Measurements from ENCODE around the gene CYB5R4. TPM values are rescaled to one million over a fixed set of nuclear protein-coding genes. Genes with fewer than 3 reads are reported as not detected.
"Not testable (repeated sequence)": the region's sequence is repeated elsewhere in the genome, so short reads cannot be mapped to it uniquely, and the experiment has no call there.

Gene CYB5R4
- total RNA-seq, 1 experiment from 2014 or later, result 24.8 TPM

- DNase-seq (ENCODE audit: low read depth), result no peak
- in situ Hi-C loops (cut with HindIII; ENCODE audit: low pct_unique_long_range_greater_than_20kb, low sequenced_read_pairs), result no loop called here
Measured at GRCh38 chr6:83893024-83893423, 33.5 kb downstream of the CYB5R4 start.

GRCh38 chr6:83897094-83897493 lies 37.6 kb downstream of the CYB5R4 start:
- DNase-seq (ENCODE audit: low read depth); in situ Hi-C loops (cut with HindIII; ENCODE audit: low pct_unique_long_range_greater_than_20kb, low sequenced_read_pairs): not testable (repeated sequence)

GRCh38 chr6:83901624-83902023 lies 42.1 kb downstream of the CYB5R4 start:
- in situ Hi-C loops (cut with HindIII; ENCODE audit: low pct_unique_long_range_greater_than_20kb, low sequenced_read_pairs), result no loop called here
- DNase-seq (ENCODE audit: low read depth), result no peak

GRCh38 chr6:83904395-83904794 lies 44.9 kb downstream of the CYB5R4 start:
- in situ Hi-C loops (cut with HindIII; ENCODE audit: low pct_unique_long_range_greater_than_20kb, low sequenced_read_pairs), result no loop called here
- DNase-seq (ENCODE audit: low read depth), result no peak

- DNase-seq (ENCODE audit: low read depth), result no peak
- in situ Hi-C loops (cut with HindIII; ENCODE audit: low pct_unique_long_range_greater_than_20kb, low sequenced_read_pairs), result no loop called here
Measured at GRCh38 chr6:83905648-83906047, 46.2 kb downstream of the CYB5R4 start.

GRCh38 chr6:83907623-83908390 lies 48.3 kb downstream of the CYB5R4 start:
- DNase-seq (ENCODE audit: low read depth); in situ Hi-C loops (cut with HindIII; ENCODE audit: low pct_unique_long_range_greater_than_20kb, low sequenced_read_pairs): not testable (repeated sequence)

- no peak for DNase-seq (ENCODE audit: low read depth)
- in situ Hi-C loops (cut with HindIII; ENCODE audit: low pct_unique_long_range_greater_than_20kb, low sequenced_read_pairs), result no loop called here
Measured at GRCh38 chr6:83908813-83909212, 49.3 kb downstream of the CYB5R4 start.

- in situ Hi-C loops (cut with HindIII; ENCODE audit: low pct_unique_long_range_greater_than_20kb, low sequenced_read_pairs), result no loop called here
- DNase-seq (ENCODE audit: low read depth), result no peak
Measured at GRCh38 chr6:83911278-83911677, 51.8 kb downstream of the CYB5R4 start.

GRCh38 chr6:83914953-83915352 lies 55.5 kb downstream of the CYB5R4 start:
- in situ Hi-C loops (cut with HindIII; ENCODE audit: low pct_unique_long_range_greater_than_20kb, low sequenced_read_pairs), result no loop called here
- DNase-seq (ENCODE audit: low read depth), result no peak

- in situ Hi-C loops (cut with HindIII; ENCODE audit: low pct_unique_long_range_greater_than_20kb, low sequenced_read_pairs), result no loop called here
- no peak for DNase-seq (ENCODE audit: low read depth)
Measured at GRCh38 chr6:83917001-83917400, 57.5 kb downstream of the CYB5R4 start.

- no peak for DNase-seq (ENCODE audit: low read depth)
- in situ Hi-C loops (cut with HindIII; ENCODE audit: low pct_unique_long_range_greater_than_20kb, low sequenced_read_pairs), result no loop called here
Measured at GRCh38 chr6:83920017-83920416, 60.5 kb downstream of the CYB5R4 start.

- in situ Hi-C loops (cut with HindIII; ENCODE audit: low pct_unique_long_range_greater_than_20kb, low sequenced_read_pairs), result no loop called here
- no peak for DNase-seq (ENCODE audit: low read depth)
Measured at GRCh38 chr6:83921315-83921714, 61.8 kb downstream of the CYB5R4 start.

- no peak for DNase-seq (ENCODE audit: low read depth)
- in situ Hi-C loops (cut with HindIII; ENCODE audit: low pct_unique_long_range_greater_than_20kb, low sequenced_read_pairs), result no loop called here
Measured at GRCh38 chr6:83927470-83927869, 68.0 kb downstream of the CYB5R4 start.

GRCh38 chr6:83928286-83928685 lies 68.8 kb downstream of the CYB5R4 start:
- in situ Hi-C loops (cut with HindIII; ENCODE audit: low pct_unique_long_range_greater_than_20kb, low sequenced_read_pairs), result no loop called here
- no peak for DNase-seq (ENCODE audit: low read depth)

- DNase-seq (ENCODE audit: low read depth); in situ Hi-C loops (cut with HindIII; ENCODE audit: low pct_unique_long_range_greater_than_20kb, low sequenced_read_pairs): not testable (repeated sequence)
Measured at GRCh38 chr6:83946201-83946833, 86.8 kb downstream of the CYB5R4 start.

- in situ Hi-C loops (cut with HindIII; ENCODE audit: low pct_unique_long_range_greater_than_20kb, low sequenced_read_pairs); DNase-seq (ENCODE audit: low read depth): not testable (repeated sequence)
Measured at GRCh38 chr6:83947983-83948382, 88.5 kb downstream of the CYB5R4 start.

- in situ Hi-C loops (cut with HindIII; ENCODE audit: low pct_unique_long_range_greater_than_20kb, low sequenced_read_pairs), result no loop called here
- DNase-seq (ENCODE audit: low read depth), result no peak
Measured at GRCh38 chr6:83948851-83949250, 89.4 kb downstream of the CYB5R4 start.

GRCh38 chr6:83951423-83951822 lies 91.9 kb downstream of the CYB5R4 start:
- DNase-seq (ENCODE audit: low read depth); in situ Hi-C loops (cut with HindIII; ENCODE audit: low pct_unique_long_range_greater_than_20kb, low sequenced_read_pairs): not testable (repeated sequence)

GRCh38 chr6:83952830-83953229 lies 93.3 kb downstream of the CYB5R4 start:
- in situ Hi-C loops (cut with HindIII; ENCODE audit: low pct_unique_long_range_greater_than_20kb, low sequenced_read_pairs), result no loop called here
- DNase-seq (ENCODE audit: low read depth), result no peak

GRCh38 chr6:83954371-83954770 lies 94.9 kb downstream of the CYB5R4 start:
- DNase-seq (ENCODE audit: low read depth), result no peak
- in situ Hi-C loops (cut with HindIII; ENCODE audit: low pct_unique_long_range_greater_than_20kb, low sequenced_read_pairs), result no loop called here

All from Caki2 (cell line).